Measurements from ENCODE around the gene HEY2.
"Not testable (repeated sequence)": the region's sequence is repeated elsewhere in the genome, so short reads cannot be mapped to it uniquely, and the experiment has no call there.

Gene HEY2

DNA sequence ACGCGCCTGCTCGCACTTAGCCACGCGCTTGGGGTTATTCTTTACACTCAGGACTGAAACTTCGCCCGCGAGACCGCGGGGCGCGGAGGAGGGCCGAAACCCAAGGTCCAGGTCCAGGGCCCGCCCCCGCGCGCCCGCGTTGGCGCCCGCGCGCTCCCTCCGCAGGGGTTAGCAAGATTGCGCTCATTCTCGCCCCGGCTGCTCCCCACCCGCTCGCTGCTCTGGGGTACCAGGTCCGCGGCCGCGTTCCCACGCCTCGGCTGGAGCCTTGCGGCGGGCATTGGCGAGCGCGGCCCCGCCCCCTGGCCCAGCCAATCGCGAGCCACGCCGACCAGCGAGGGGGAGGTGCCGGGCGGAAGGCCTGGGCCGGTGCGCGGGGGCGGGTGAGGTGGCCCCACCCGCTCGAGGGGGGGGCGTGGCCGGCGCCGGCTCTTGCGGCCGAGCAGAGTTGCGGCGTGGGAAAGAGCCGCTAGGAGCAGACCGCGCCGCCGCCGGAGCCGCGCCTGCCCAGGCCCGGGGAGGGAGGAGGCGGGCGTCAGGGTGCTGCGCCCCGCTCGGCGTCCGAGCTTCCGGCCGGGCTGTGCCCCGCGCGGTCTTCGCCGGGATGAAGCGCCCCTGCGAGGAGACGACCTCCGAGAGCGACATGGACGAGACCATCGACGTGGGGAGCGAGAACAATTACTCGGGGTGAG lies at the start of gene HEY2:
HEY2 (plus strand) TSS at position 460 of the 692 bp plus-strand sequence; CDS start at position 605, 145 bp downstream.
- peak within 1 kb of the TSS; percentile 64 for H3K4me3 ChIP-seq (ENCODE audit: low read length)
- peak; percentile 61 for DNase-seq (ENCODE audit: low read depth)
- TF ChIP-seq, protein P1, sequence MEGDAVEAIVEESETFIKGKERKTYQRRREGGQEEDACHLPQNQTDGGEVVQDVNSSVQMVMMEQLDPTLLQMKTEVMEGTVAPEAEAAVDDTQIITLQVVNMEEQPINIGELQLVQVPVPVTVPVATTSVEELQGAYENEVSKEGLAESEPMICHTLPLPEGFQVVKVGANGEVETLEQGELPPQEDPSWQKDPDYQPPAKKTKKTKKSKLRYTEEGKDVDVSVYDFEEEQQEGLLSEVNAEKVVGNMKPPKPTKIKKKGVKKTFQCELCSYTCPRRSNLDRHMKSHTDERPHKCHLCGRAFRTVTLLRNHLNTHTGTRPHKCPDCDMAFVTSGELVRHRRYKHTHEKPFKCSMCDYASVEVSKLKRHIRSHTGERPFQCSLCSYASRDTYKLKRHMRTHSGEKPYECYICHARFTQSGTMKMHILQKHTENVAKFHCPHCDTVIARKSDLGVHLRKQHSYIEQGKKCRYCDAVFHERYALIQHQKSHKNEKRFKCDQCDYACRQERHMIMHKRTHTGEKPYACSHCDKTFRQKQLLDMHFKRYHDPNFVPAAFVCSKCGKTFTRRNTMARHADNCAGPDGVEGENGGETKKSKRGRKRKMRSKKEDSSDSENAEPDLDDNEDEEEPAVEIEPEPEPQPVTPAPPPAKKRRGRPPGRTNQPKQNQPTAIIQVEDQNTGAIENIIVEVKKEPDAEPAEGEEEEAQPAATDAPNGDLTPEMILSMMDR (conservative IDR thresholded peaks at IDR 0.05; ENCODE audit: low read depth, low read length): no peak

DNA sequence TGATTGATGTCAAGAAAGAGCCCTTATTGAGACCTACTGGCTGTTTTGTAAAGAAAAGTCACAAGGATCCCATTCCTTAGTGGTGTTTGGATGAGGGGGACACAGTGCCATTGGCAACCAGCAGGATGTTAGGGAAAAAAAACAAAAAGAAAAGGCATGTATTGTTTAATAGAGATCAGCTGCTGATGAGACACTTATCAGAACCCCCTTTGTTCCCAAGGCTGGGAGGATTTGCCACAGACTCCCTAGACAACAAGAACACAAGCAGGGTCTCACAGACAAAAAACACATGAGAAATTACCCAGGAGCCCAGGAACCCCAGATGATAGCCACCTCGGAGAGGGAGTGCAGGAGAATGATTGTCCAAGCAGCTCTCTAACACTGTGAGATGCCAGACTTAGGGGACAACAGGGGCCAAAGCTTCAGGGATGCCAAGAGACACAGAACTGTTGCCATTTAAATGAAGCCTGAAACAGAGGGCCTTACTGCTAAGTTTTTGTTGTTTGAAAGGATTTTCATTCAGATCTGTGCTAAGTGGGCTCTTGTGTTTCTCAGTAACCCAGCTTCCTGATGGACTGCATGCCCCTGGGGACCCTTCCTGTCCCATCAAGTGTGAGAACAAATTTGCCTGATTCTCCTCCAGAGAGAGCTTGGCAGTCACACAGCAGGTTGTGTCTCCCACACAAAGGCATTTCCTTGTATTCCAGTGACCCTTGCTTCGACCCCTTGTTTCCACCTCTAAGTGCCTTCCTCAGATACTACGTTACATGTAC lies 48.7 kb upstream of the HEY2 start:
- no peak for DNase-seq (ENCODE audit: low read depth)
- TF ChIP-seq, protein P1 (conservative IDR thresholded peaks at IDR 0.05; ENCODE audit: low read depth, low read length): no peak
- no peak overlapping the region for H3K4me3 ChIP-seq (ENCODE audit: low read length)

DNA sequence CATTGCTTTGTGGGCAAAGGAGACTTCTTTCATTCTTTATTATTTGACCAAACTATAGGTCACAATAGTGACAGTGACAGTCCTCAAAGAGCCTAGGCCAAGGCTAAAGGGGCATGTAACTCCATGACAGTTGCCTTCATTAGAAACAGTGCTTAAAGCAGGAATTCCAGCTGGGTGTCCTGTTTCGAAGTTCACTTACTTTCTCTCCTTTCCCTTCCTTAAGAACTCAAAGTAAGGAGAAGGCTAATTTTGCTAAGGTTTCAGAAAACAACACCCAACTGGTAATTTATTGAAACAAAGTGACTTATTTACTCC lies 48.1 kb upstream of the HEY2 start:
- TF ChIP-seq, protein P1 (conservative IDR thresholded peaks at IDR 0.05; ENCODE audit: low read depth, low read length): no peak
- no peak overlapping the region for H3K4me3 ChIP-seq (ENCODE audit: low read length)
- DNase-seq (ENCODE audit: low read depth): no peak

DNA sequence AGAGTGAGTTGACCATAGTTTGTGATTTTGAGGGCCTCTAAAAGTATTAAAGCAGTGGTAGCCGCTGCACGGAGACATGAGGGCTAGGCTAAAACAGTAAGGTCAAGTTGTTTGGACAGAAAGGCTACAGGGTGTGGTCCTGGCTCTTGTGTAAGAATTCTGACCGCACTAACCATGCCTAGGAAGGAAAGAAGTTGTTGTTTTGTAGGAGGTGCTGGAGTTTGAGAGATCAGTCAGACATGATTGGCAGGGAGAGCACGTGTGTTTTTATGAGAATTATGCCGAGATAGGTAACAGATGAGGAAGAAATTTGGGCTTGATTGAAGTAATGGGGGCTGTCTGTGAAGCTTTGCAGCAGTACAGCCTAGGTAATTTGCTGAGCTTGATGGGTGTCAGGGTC lies 45.5 kb upstream of the HEY2 start:
- H3K4me3 ChIP-seq (ENCODE audit: low read length): not testable (repeated sequence)

DNA sequence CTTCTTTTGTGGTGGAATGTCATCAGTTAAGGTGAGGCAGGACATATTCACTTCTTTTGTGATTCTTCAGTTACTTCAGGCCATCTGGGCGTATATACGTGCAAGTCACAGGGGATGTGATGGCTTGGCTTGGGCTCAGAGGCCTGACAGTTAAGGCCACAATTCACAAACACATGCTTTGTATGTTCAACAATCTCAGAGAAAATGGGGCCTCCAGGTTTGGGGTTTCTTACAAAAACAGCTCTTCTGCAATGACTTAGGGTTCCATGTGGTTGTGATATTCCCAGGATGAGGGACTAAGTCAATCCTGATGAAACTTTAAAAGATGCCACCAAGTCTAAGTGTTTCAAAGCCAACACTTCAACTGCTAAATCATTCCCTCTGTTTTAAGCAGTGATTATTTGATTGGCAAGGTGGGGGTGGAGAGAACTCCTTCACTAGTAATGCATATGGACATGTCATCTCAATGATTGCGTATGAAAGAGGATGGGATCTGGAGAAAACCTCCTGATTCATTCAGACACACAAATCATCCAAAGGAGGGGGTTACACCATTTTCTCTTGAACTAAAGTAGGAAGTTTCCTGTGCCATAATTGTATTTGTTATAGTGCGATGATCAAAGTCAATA lies 41.7 kb upstream of the HEY2 start:
- DNase-seq (ENCODE audit: low read depth): no peak
- TF ChIP-seq, protein P1 (conservative IDR thresholded peaks at IDR 0.05; ENCODE audit: low read depth, low read length): no peak
- H3K4me3 ChIP-seq (ENCODE audit: low read length): no peak overlapping the region

More for the DNA sequence above, 45.5 kb upstream of the HEY2 start:
- DNase-seq (ENCODE audit: low read depth): not testable (repeated sequence)

DNA sequence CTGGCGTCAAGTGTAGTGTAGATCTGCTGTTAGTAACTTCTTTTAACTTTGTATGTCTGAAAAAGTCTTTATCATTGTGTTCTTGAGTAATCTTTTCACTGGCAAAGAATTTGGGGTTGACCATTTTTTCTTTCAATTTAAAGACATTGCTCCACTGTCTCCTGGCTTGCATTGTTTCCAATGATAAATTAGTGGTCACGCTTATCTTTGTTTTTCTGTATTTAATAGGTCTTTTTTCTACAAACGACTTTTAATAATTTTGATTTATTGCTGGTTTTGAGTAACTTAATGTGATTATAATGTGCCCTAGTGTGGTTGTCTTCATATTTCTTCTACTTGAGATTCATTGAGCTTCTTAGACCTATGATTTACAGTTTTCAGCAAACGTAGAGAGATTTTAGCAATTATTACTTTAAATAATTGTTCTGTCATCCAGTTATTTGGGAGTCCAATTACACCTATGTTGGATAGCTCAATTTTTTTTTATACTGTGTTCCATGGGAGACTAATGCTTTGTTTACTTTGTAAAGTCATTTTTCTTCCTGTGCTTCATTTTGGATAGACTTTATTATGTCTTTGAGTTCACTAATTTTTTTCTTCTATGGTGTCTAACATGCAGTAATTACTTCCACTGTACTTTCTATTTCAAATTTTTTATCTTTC lies 38.3 kb upstream of the HEY2 start:
- H3K4me3 ChIP-seq (ENCODE audit: low read length): no peak overlapping the region
- TF ChIP-seq, protein P1 (conservative IDR thresholded peaks at IDR 0.05; ENCODE audit: low read depth, low read length): no peak
- no peak for DNase-seq (ENCODE audit: low read depth)

DNA sequence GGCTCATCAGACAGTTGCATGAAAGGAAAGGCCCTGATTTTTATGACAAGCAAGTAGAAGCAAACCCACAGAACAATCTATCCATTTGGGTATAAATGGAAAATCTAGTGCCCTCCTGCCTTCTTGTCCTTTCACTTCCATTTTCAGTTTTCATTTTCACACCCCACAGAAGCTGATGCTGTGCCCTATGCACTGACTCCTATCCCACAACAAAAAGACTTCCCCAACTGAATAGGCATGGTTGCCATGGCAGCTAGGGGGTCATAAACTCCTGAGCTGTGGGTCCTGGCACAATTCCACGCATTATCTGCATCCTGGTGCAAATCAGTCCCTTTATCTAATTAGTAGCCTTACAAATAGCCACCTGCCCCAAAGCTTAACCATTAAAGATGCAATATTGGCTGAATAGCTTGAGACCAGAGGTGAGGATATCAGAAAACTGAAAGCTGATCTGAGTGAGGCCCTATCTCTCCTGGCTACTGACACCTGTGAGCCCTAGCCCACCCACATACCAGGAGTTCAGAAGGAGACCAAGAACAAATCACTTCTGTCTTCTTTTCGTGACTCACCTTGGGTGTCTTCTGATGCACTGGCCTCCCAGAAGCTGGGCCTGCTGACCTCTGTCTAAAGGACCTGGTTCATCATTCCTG lies 34.9 kb upstream of the HEY2 start:
- H3K4me3 ChIP-seq (ENCODE audit: low read length): no peak overlapping the region
- TF ChIP-seq, protein P1 (conservative IDR thresholded peaks at IDR 0.05; ENCODE audit: low read depth, low read length): no peak
- peak; percentile 18 for DNase-seq (ENCODE audit: low read depth)

All from retinal pigment epithelial cell (primary cell).